ENCODE data around the gene ADIPOR1. TPM values are rescaled to one million over a fixed set of nuclear protein-coding genes. Genes with fewer than 3 reads are reported as not detected.

Gene ADIPOR1
- polyA plus RNA-seq, 1 of the 3 experiments (the other 2 are of a cell fraction) = 82.2 TPM

DNA sequence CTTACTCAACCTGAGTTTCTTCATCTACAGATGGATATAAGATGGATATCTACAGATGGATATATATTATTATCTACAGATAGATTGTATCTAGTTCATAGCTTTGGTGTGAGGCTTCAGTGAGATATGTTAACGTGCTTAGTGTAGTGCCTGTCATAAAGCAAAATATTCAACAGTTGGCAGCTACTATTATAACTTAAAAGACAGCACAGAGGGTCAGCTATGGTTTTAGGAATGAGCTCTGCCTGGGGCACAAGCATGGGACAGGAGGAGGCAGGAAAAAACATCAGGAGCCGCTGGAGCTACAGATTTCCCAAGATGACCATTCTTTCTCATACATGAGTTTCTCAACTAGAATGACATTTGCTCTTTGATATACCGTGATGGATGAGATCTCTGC is 10.2 kb upstream of the ADIPOR1 start (continued):
- TF ChIP-seq TAF1 (IDR thresholded peaks at IDR 0.05; ENCODE audit: borderline replicate concordance, low read depth, low read length) = no peak
- TF ChIP-seq RAD21 (IDR thresholded peaks at IDR 0.05; ENCODE audit: low read length) = no peak
- TF ChIP-seq ELF1 (IDR thresholded peaks at IDR 0.05) = no peak

GRCh38 chr1:202967684-202968281 is 9.7 kb upstream of the ADIPOR1 start:
- Histone ChIP-seq H3K9me2 (no peaks in the 10 kb centered on the region), H3K27ac (ENCODE audit: low read depth in 2 of 2, low read length in 1 of 2) (no peak overlapping the region; a peak in 1 of 4 replicates), H4K20me1 (ENCODE audit: insufficient read depth) (no peaks in the 10 kb centered on the region), H3K9ac (peak overlapping the region; percentile 33; the same call in 1 of the 2 replicates), H3K27me3 (ENCODE audit: insufficient read depth) (peaks cover 7% of the 10 kb centered on the region; the same call in 1 of the 2 replicates), H3F3A (replicated peaks; ENCODE audit: insufficient read depth) (peaks cover 4% of the 10 kb centered on the region), H2AFZ (ENCODE audit: low read depth) (peak overlapping the region; percentile 96), H3K4me3 (ENCODE audit: low read depth in 2 of 2, low read length in 1 of 2) (peak overlapping the region; percentile 55 to 70), H3K4me2 (peak overlapping the region; percentile 75), H3K9me3 (no peaks in the 10 kb centered on the region), H3K4me1 (ENCODE audit: control insufficient read depth in 1 of 2, insufficient read depth in 2 of 2, low read depth in 1 of 2, low read length in 1 of 2) (peaks cover 0 to 14% of the 10 kb centered on the region in 2 experiments; a peak in 1 of 4 replicates), H3K79me2 (ENCODE audit: insufficient read depth) (no peaks in the 10 kb centered on the region), H3K36me3 (replicated peaks in 1 of 2; ENCODE audit: control insufficient read depth in 1 of 2, insufficient read depth in 2 of 2, low read length in 1 of 2) (peaks cover 0 to 17% of the 10 kb centered on the region in 2 experiments)
- WGBS (ENCODE audit: low lambda C conversion rate) = 31% methylated on average over 20 of the region's 21 CpGs
- peak; percentile 37 for DNase-seq
- CTCF ChIA-PET = interaction anchor here (0.8 to 1.2 kb wide), 4 partner anchors 10 to 301 kb away, joined by 3 to 7 read pairs (median 4); partner anchors contain the start of gene KLHL12
- POLR2A ChIA-PET = interaction anchor here (0.8 to 1.6 kb wide), 2 partner anchors 40 to 107 kb away, joined by 3 to 6 read pairs; partner anchors contain the start of gene TMEM183A
- TF ChIP-seq, protein P1, sequence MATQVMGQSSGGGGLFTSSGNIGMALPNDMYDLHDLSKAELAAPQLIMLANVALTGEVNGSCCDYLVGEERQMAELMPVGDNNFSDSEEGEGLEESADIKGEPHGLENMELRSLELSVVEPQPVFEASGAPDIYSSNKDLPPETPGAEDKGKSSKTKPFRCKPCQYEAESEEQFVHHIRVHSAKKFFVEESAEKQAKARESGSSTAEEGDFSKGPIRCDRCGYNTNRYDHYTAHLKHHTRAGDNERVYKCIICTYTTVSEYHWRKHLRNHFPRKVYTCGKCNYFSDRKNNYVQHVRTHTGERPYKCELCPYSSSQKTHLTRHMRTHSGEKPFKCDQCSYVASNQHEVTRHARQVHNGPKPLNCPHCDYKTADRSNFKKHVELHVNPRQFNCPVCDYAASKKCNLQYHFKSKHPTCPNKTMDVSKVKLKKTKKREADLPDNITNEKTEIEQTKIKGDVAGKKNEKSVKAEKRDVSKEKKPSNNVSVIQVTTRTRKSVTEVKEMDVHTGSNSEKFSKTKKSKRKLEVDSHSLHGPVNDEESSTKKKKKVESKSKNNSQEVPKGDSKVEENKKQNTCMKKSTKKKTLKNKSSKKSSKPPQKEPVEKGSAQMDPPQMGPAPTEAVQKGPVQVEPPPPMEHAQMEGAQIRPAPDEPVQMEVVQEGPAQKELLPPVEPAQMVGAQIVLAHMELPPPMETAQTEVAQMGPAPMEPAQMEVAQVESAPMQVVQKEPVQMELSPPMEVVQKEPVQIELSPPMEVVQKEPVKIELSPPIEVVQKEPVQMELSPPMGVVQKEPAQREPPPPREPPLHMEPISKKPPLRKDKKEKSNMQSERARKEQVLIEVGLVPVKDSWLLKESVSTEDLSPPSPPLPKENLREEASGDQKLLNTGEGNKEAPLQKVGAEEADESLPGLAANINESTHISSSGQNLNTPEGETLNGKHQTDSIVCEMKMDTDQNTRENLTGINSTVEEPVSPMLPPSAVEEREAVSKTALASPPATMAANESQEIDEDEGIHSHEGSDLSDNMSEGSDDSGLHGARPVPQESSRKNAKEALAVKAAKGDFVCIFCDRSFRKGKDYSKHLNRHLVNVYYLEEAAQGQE (IDR thresholded peaks at IDR 0.05; ENCODE audit: low read depth, low read length) = no peak
- no peak for TF ChIP-seq RCOR1 (IDR thresholded peaks at IDR 0.05; ENCODE audit: low read length)
- TF ChIP-seq IRF3 (IDR thresholded peaks at IDR 0.05; ENCODE audit: low read depth, low read length) = no peak
- TF ChIP-seq GATA2 (CRISPR knock-in tag; IDR thresholded peaks at IDR 0.05) = no peak
- TF ChIP-seq RAD21 (IDR thresholded peaks at IDR 0.05; ENCODE audit: low read length) = no peak
- no peak for TF ChIP-seq TCF12 (IDR thresholded peaks at IDR 0.05)
- TF ChIP-seq RXRA (IDR thresholded peaks at IDR 0.05; ENCODE audit: borderline replicate concordance, low read depth) = no peak
- TF ChIP-seq EZH2phosphoT487 (IDR thresholded peaks at IDR 0.05; ENCODE audit: borderline replicate concordance, low read depth) = no peak

Measured in SK-N-SH (cell line).